GM12872 (cell line): ENCODE data around the gene ST3GAL4.

Source experiments
- CTCF ChIP-seq: IDR thresholded peaks from 3 replicates; pipeline ENCODE4 v1.5.1; 2011; ENCODE audit warnings: low read depth, mild to moderate bottlenecking, low read length, moderate library complexity; ENCODE audit not compliant: insufficient read depth

The ST3GAL4 gene

DNA sequence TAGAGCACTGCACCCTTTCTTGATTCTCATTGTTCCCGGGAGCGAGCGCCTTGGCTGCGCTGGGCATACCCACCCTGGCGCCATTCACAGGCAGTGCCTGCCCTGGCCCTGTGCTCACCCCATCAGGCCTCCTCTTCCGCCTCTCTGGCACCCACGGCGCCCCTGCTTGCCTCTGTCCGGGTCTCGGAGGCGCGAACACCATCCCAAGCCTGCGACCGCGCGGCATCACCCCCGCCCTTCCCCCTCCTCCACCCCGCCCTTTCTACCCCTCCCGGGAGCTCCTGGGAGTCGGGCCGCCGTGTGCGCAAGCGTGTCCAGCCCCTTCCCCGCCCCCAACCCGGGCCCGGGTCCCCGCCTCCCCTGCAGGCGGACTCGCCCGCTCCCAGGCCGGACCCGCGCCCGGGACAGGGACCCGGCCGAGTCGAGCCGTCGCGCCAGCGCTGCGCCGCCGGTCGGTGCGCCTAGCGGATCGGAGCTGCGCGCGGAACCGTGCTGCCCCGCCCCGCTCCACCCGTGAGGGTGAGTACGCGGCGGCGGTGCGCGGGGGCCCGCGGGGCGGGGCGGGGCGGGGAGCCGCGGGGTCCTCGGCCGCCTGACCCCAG, at the start of gene ST3GAL4:
Gene ST3GAL4, plus strand, starts transcription at position 363 of the 602 bp plus-strand sequence. CDS start 50,470 bp downstream, outside the sequence.
- no peak for TF ChIP-seq CTCF

DNA sequence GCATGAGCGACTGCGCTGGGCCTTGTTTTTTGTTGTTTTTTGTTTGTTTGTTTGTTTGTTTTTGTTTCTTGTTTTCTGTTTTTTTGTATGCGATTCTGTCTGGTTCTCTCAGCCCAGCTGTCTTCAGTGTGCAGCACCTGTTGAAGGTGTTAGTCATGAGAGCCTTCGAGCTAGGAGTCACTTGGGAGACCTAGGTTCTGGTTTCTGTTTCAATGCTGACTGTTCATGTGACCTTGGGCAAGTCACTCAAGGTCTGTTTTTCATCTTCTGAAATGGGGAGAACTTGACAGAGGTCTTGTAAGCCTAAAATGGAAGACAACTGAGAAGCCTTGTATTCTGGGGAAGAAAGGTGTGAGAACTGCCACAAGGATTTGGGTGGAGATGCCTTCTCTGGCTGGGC, 49.8 kb upstream of the ST3GAL4 start:
- no peak for TF ChIP-seq CTCF

DNA sequence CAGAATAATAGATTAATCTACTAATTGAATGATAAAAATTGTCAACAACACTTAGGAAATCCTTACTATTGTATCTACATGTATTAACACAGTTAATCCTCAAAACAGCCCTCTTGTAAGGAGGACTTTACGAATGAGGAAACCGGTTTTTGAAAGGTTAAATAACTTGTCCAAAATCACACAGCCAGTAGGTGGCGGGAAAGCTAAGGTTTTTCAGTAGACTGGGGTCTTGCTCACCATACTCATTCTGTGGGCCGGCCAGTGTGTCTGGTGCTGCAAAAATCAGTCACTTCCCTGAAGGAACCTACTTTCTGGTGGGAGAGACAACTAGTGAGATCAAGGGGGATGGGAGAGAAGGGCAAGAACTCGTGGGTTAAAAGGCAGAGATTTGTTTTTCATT, 47.8 kb upstream of the ST3GAL4 start:
- TF ChIP-seq CTCF: peak; percentile 33; the same call in 1 of the 3 replicates

- TF ChIP-seq CTCF: no peak
These were observed 47.2 kb upstream of the ST3GAL4 start for GRCh38 chr11:126308271-126308671.

- peak; percentile 90 for TF ChIP-seq CTCF
These were observed 45.1 kb upstream of the ST3GAL4 start for GRCh38 chr11:126310200-126310991.

DNA sequence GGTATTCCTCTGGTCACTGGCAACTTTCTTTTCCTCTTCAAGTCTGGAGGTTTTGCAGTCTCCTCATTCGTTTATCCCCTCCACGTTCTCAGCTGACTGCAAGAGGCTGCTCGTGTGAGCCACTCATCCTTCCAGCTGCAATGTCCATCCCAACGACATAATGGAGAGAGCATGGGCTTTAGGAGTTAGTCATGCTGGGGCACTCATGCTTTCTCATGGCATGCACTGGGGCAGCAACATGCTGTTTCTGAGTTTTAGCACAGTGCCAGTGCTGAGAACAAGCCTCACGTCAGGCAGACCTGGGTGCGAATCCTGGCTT, 44.5 kb upstream of the ST3GAL4 start:
- TF ChIP-seq CTCF: no peak

DNA sequence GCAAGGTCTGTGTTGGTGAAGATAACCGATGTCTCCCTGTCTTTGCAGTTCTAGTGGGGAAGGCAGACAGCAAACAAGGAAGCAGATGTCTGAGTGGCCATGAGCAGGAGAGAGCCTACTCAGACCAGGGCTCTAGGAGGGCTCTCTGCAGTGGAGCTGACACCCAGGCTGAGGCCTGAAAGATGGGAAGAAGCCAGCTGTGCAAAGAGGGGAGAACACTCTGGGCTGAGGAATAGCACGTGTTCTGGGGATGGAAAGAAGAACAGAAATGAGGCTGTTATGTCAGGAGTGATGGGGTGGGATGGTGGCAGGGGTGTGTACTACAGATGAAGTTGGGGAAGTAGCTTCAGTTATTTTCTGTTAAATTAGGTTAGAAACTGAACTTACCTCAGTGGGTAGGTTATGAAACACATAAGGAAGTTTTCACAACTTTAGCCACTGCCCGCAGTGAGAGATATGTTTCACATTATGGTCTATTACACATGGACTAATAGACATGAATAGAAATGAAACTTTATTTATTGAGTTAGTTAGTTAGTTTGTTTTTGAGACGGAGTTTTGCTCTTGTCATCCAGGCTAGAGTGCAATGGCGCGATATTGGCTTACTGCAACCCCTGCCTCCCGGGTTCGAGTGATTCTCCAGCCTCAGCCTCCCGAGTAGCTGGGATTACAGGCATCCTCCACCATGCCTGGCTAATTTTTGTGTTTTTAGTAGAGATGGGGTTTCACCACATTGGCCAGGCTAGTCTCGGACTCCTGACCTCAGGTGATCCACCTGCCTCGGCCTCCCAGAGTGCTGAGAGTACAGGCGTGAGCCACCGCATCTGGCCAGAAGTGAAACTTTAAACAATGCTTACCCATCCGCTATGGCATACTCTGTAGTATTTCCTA, 43.8 kb upstream of the ST3GAL4 start:
- no peak for TF ChIP-seq CTCF
